ENCODE results near the gene PNMA8C.

DNA sequence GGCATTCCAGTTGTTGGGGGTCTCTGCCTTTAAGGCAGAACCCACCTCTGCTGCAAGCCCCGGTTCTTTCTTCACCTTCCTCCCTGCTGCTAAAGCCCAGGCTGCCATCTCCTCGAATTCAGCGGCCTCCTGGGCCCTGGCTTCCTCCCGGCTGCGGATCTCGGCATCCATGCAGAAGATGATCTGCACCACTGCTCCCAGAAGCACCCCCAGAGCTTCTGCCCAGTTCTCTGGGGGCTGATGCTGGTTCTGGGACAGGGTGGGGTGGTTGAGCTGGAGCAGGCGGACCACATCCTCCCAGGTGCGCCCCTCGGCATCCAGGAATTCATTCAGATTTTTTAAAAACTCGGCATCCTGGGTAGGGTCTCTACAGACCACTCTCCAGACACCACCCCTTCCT lies 41.6 kb upstream of the PNMA8C start:
- TF ChIP-seq, protein P1, sequence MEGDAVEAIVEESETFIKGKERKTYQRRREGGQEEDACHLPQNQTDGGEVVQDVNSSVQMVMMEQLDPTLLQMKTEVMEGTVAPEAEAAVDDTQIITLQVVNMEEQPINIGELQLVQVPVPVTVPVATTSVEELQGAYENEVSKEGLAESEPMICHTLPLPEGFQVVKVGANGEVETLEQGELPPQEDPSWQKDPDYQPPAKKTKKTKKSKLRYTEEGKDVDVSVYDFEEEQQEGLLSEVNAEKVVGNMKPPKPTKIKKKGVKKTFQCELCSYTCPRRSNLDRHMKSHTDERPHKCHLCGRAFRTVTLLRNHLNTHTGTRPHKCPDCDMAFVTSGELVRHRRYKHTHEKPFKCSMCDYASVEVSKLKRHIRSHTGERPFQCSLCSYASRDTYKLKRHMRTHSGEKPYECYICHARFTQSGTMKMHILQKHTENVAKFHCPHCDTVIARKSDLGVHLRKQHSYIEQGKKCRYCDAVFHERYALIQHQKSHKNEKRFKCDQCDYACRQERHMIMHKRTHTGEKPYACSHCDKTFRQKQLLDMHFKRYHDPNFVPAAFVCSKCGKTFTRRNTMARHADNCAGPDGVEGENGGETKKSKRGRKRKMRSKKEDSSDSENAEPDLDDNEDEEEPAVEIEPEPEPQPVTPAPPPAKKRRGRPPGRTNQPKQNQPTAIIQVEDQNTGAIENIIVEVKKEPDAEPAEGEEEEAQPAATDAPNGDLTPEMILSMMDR (optimal IDR thresholded peaks at IDR 0.05 in 1 of 3, IDR thresholded peaks at IDR 0.05 in 1 of 3, conservative IDR thresholded peaks at IDR 0.05 in 1 of 3; ENCODE audit: extremely low read depth in 1 of 3, insufficient read depth in 2 of 3, low read length in 3 of 3): no peak
- no peak for TF ChIP-seq EZH2 (IDR thresholded peaks at IDR 0.05; ENCODE audit: low read length)
